HL-60 (cell line): ENCODE data around the gene TMEM61.
A peak's percentile ranks its signal among the peaks of the same experiment; 100 is the strongest.

Source experiments
- DNase-seq, 2 experiments: peaks; one replicate each; pipeline ENCODE4 v3.0.0-alpha.2; 2010 to 2020; ENCODE audit warnings: low read depth in 1 of 2, low spot score in 1 of 2
- H3K27ac ChIP-seq: fragments of 250-450 bp; sonication (Bioruptor Pico); replicated peaks from 2 replicates; pipeline ENCODE4 v1.5.1; 2020; ENCODE audit warnings: mild to moderate bottlenecking, moderate library complexity
- H3K27me3 ChIP-seq: fragments of 250-450 bp; sonication (Bioruptor Pico); 2 replicates; pipeline ENCODE4 v1.5.1; 2021; ENCODE audit warnings: mild to moderate bottlenecking, moderate library complexity; ENCODE audit not compliant: insufficient read depth, poor library complexity, severe bottlenecking
- H3K4me3 ChIP-seq: replicated peaks from 2 replicates; pipeline ENCODE4 v1.5.1; 2011; ENCODE audit warnings: mild to moderate bottlenecking, control low read depth, low read length; ENCODE audit not compliant: insufficient read depth
- CTCF ChIP-seq: IDR thresholded peaks from one replicate; pipeline ENCODE4 v1.5.1; 2011; ENCODE audit warnings: low read length, control low read depth, inconsistent platforms; ENCODE audit not compliant: insufficient read depth
- GABPA ChIP-seq: IDR thresholded peaks from 2 replicates; pipeline ENCODE4 v1.6.1; 2012; ENCODE audit warnings: low read depth
- POLR2AphosphoS5 ChIP-seq: IDR thresholded peaks from 2 replicates; pipeline ENCODE4 v1.6.1; 2012; ENCODE audit warnings: low read depth
- REST ChIP-seq: IDR thresholded peaks from 2 replicates; pipeline ENCODE4 v1.6.1; 2012; ENCODE audit warnings: low read depth; ENCODE audit not compliant: insufficient replicate concordance
- SPI1 ChIP-seq: IDR thresholded peaks from 2 replicates; pipeline ENCODE4 v1.6.1; 2012; ENCODE audit warnings: low read depth, mild to moderate bottlenecking, borderline replicate concordance

The TMEM61 gene

GRCh38 chr1:54949053-54949452, 31.4 kb upstream of the TMEM61 start:
- peaks cover 2% of the 10 kb centered on the region for H3K27me3 ChIP-seq
- H3K4me3 ChIP-seq: no peak overlapping the region
- no peak overlapping the region for H3K27ac ChIP-seq
- TF ChIP-seq REST: no peak
- TF ChIP-seq SPI1: no peak
- TF ChIP-seq POLR2AphosphoS5: no peak
- no peak for TF ChIP-seq CTCF
- TF ChIP-seq GABPA: no peak
- DNase-seq: no peak

GRCh38 chr1:54950006-54950368, 30.4 kb upstream of the TMEM61 start:
- no peak for DNase-seq
- Histone ChIP-seq H3K4me3 (no peak overlapping the region), H3K27ac (no peak overlapping the region), H3K27me3 (peaks cover 2% of the 10 kb centered on the region)
- TF ChIP-seq REST (no peak), SPI1 (no peak), POLR2AphosphoS5 (no peak), GABPA (no peak)

GRCh38 chr1:54950369-54951163, 29.9 kb upstream of the TMEM61 start:
- Histone ChIP-seq H3K27me3 (no peaks in the 10 kb centered on the region), H3K4me3 (no peak overlapping the region), H3K27ac (no peak overlapping the region)
- DNase-seq: peak; percentile 43 to 70
- TF ChIP-seq POLR2AphosphoS5 (no peak), CTCF (peak; percentile 39)

GRCh38 chr1:54951810-54952226, 28.6 kb upstream of the TMEM61 start:
- H3K4me3 ChIP-seq: no peak overlapping the region
- no peak for DNase-seq
- no peak overlapping the region for H3K27ac ChIP-seq
- no peaks in the 10 kb centered on the region for H3K27me3 ChIP-seq
- TF ChIP-seq GABPA (no peak), REST (no peak), SPI1 (no peak), CTCF (no peak), POLR2AphosphoS5 (no peak)
